ENCODE measurements around the gene NACA2.

Gene NACA2

DNA sequence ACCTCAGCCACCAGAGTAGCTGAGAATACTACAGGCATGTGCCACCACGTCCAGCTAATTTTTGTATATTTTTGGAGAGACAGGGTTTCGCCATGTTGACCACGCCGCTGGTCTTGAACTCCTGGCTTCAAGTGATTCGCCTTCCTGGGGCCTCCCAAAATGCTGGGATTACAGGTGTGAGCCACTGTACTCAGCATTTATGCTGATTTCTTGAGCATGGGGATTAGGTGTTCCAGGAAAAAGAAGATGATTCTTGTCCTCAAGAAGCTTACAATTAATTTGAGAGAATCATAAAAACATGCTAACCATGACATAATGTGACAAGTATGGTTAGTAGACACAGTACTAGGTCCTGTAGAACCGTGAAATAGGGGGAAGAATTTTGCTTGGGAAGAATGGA, 30.9 kb downstream of the NACA2 start:
- H3K23ac ChIP-seq (ENCODE audit: low read length in 2 of 2), result no peak overlapping the region
- H3K36me3 ChIP-seq (ENCODE audit: control insufficient read depth in 1 of 2, insufficient read depth in 2 of 2, low read depth in 1 of 2, low read length in 2 of 2), result no peaks in the 10 kb centered on the region
- H3K27ac ChIP-seq (ENCODE audit: low read length, poor library complexity, severe bottlenecking), result no peak overlapping the region
- no peaks in the 10 kb centered on the region for H3K9me3 ChIP-seq (ENCODE audit: control insufficient read depth, low read length)
- no peak overlapping the region for H3K4ac ChIP-seq (ENCODE audit: low read depth in 1 of 2, low read length in 2 of 2)
- H3K4me3 ChIP-seq (ENCODE audit: insufficient read depth in 1 of 2, low read depth in 1 of 2, low read length in 2 of 2), result no peak overlapping the region
- H2AFZ ChIP-seq (ENCODE audit: low read depth, low read length), result no peak overlapping the region
- no peak for DNase-seq
- peaks cover 3 to 19% of the 10 kb centered on the region in 2 experiments for H3K27me3 ChIP-seq (ENCODE audit: control insufficient read depth in 1 of 2, insufficient read depth in 1 of 2, low read length in 2 of 2)
- H2AK5ac ChIP-seq (ENCODE audit: low read length, severe bottlenecking), result no peak overlapping the region
- no peak overlapping the region for H3K4me2 ChIP-seq (ENCODE audit: low read length, poor library complexity, severe bottlenecking)
- H3K4me1 ChIP-seq (ENCODE audit: control insufficient read depth, insufficient read depth, low read depth, low read length), result no peaks in the 10 kb centered on the region
- H4K8ac ChIP-seq (ENCODE audit: low read length), result no peak overlapping the region
- no peak overlapping the region for H2BK12ac ChIP-seq (ENCODE audit: low read length in 2 of 2)
- no peak overlapping the region for H2BK120ac ChIP-seq (ENCODE audit: low read depth, low read length)
- no peak overlapping the region for H2BK5ac ChIP-seq (ENCODE audit: low read depth, low read length, poor library complexity, severe bottlenecking)
- H3K14ac ChIP-seq (ENCODE audit: low read length in 2 of 2), result no peak overlapping the region
- H3K9ac ChIP-seq (ENCODE audit: low read length), result no peak overlapping the region
- no peak overlapping the region for H3K18ac ChIP-seq (ENCODE audit: low read depth in 1 of 2, low read length in 2 of 2)
- 84% methylated on average over 6 of the region's 6 CpGs for WGBS
- no peak overlapping the region for H2BK15ac ChIP-seq (ENCODE audit: low read depth, poor library complexity, severe bottlenecking)
- no peaks in the 10 kb centered on the region for H3K79me1 ChIP-seq (replicated peaks; ENCODE audit: low read length, poor library complexity, severe bottlenecking)
- no peak overlapping the region for H4K91ac ChIP-seq (ENCODE audit: low read length)

DNA sequence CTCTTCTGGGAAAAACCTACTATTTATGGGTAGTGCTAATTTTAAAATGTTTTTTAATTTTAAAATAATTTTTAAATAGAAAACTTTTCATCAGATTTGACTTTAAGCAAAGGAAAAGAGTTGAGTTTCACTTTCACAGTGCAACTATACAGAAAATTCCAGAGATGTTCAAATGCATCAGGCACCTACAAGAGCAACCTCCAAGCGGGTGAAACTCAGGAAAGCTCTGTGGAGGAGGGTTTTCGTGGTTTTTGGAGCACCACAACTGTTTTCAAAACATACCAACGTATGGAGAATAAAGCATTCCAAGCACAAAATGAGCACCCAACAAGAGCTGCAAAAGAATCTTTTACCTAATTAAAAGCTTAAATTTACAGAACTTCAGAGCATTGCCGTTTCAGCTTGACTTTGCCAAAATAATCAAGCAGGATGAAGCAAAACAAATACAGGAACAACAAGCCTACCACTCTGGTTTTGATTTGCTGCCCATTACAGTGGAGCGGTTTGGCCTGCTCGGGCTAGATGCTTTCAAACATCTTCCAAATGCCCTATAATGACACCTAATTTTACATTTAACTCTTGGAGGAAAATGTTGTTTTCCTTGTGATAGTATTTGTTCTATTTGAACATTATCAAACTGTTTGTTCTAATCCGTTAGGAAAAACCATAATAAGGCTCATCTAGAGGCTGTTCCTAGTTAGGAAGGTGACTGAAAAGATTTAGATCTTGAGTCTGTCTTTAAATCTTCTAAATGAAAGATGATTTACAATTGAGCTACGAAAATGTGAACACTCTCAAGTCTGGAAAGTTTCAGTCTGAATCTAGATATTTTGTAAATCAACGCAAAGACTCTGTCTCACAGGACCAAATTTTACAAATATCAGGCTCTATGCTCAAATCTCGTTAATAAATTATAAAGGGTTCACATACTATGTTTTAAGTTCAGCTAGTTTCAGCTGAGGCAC, 34.5 kb downstream of the NACA2 start:
- no peak overlapping the region for H3K4me2 ChIP-seq (ENCODE audit: low read length, poor library complexity, severe bottlenecking)
- no peak overlapping the region for H3K4ac ChIP-seq (ENCODE audit: low read depth in 1 of 2, low read length in 2 of 2)
- no peak overlapping the region for H2AFZ ChIP-seq (ENCODE audit: low read depth, low read length)
- no peak overlapping the region for H2BK15ac ChIP-seq (ENCODE audit: low read depth, poor library complexity, severe bottlenecking)
- H2BK12ac ChIP-seq (ENCODE audit: low read length in 2 of 2), result no peak overlapping the region
- H3K27ac ChIP-seq (ENCODE audit: low read length, poor library complexity, severe bottlenecking), result no peak overlapping the region
- no peak overlapping the region for H2BK120ac ChIP-seq (ENCODE audit: low read depth, low read length)
- H3K27me3 ChIP-seq (ENCODE audit: control insufficient read depth in 1 of 2, insufficient read depth in 1 of 2, low read length in 2 of 2), result peaks cover 0 to 6% of the 10 kb centered on the region in 2 experiments
- no peak overlapping the region for H3K23ac ChIP-seq (ENCODE audit: low read length in 2 of 2)
- no peak overlapping the region for H2BK5ac ChIP-seq (ENCODE audit: low read depth, low read length, poor library complexity, severe bottlenecking)
- H2AK5ac ChIP-seq (ENCODE audit: low read length, severe bottlenecking), result no peak overlapping the region
- H3K18ac ChIP-seq (ENCODE audit: low read depth in 1 of 2, low read length in 2 of 2), result no peak overlapping the region
- H3K79me1 ChIP-seq (replicated peaks; ENCODE audit: low read length, poor library complexity, severe bottlenecking), result no peaks in the 10 kb centered on the region
- WGBS, result 82% methylated on average over 9 of the region's 10 CpGs
- no peak overlapping the region for H3K14ac ChIP-seq (ENCODE audit: low read length in 2 of 2)
- H3K9me3 ChIP-seq (ENCODE audit: control insufficient read depth, low read length), result no peaks in the 10 kb centered on the region
- H3K4me3 ChIP-seq (ENCODE audit: insufficient read depth in 1 of 2, low read depth in 1 of 2, low read length in 2 of 2), result no peak overlapping the region
- no peak overlapping the region for H3K9ac ChIP-seq (ENCODE audit: low read length)
- DNase-seq, result no peak
- H4K8ac ChIP-seq (ENCODE audit: low read length), result no peak overlapping the region
- H3K4me1 ChIP-seq (ENCODE audit: control insufficient read depth, insufficient read depth, low read depth, low read length), result no peaks in the 10 kb centered on the region
- no peaks in the 10 kb centered on the region for H3K36me3 ChIP-seq (ENCODE audit: control insufficient read depth in 1 of 2, insufficient read depth in 2 of 2, low read depth in 1 of 2, low read length in 2 of 2)
- no peak overlapping the region for H4K91ac ChIP-seq (ENCODE audit: low read length)

DNA sequence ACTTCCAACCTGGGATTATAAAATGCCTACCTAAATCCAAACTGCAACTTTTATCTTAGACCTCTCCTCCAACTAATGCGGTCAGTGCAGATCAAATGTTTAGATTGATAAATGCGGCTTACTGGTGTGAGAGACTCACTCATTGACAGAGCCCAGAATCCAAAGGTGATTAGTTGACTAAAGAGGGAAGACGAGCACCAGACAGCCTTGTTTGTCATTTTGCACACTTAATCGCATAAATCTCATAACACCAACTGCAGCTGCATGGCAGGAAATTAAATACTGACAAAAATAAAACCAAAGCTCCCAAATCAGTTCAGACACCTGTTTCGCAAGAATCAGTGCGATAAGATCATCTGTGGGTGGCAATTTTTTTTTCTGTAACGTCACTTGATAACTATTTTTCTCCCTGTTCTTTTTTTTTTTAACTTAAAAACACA, 35.9 kb downstream of the NACA2 start:
- Histone ChIP-seq H3K9ac (ENCODE audit: low read length) (no peak overlapping the region), H3K4me2 (ENCODE audit: low read length, poor library complexity, severe bottlenecking) (no peak overlapping the region), H2BK12ac (ENCODE audit: low read length in 2 of 2) (no peak overlapping the region), H3K4ac (ENCODE audit: low read depth in 1 of 2, low read length in 2 of 2) (no peak overlapping the region), H3K79me1 (replicated peaks; ENCODE audit: low read length, poor library complexity, severe bottlenecking) (no peaks in the 10 kb centered on the region), H3K18ac (ENCODE audit: low read depth in 1 of 2, low read length in 2 of 2) (no peak overlapping the region), H3K27me3 (ENCODE audit: control insufficient read depth in 1 of 2, insufficient read depth in 1 of 2, low read length in 2 of 2) (peaks cover 0 to under 1% of the 10 kb centered on the region in 2 experiments), H2AK5ac (ENCODE audit: low read length, severe bottlenecking) (no peak overlapping the region), H2BK5ac (ENCODE audit: low read depth, low read length, poor library complexity, severe bottlenecking) (no peak overlapping the region), H2BK15ac (ENCODE audit: low read depth, poor library complexity, severe bottlenecking) (no peak overlapping the region), H4K91ac (ENCODE audit: low read length) (no peak overlapping the region), H3K9me3 (ENCODE audit: control insufficient read depth, low read length) (no peaks in the 10 kb centered on the region), H2BK120ac (ENCODE audit: low read depth, low read length) (no peak overlapping the region), H3K36me3 (ENCODE audit: control insufficient read depth in 1 of 2, insufficient read depth in 2 of 2, low read depth in 1 of 2, low read length in 2 of 2) (no peaks in the 10 kb centered on the region), H2AFZ (ENCODE audit: low read depth, low read length) (no peak overlapping the region), H3K4me3 (ENCODE audit: insufficient read depth in 1 of 2, low read depth in 1 of 2, low read length in 2 of 2) (no peak overlapping the region), H3K14ac (ENCODE audit: low read length in 2 of 2) (no peak overlapping the region), H3K27ac (ENCODE audit: low read length, poor library complexity, severe bottlenecking) (no peak overlapping the region), H4K8ac (ENCODE audit: low read length) (no peak overlapping the region), H3K23ac (ENCODE audit: low read length in 2 of 2) (no peak overlapping the region), H3K4me1 (ENCODE audit: control insufficient read depth, insufficient read depth, low read depth, low read length) (no peaks in the 10 kb centered on the region)
- 89% methylated on average over 6 of the region's 7 CpGs for WGBS
- DNase-seq, result no peak

DNA sequence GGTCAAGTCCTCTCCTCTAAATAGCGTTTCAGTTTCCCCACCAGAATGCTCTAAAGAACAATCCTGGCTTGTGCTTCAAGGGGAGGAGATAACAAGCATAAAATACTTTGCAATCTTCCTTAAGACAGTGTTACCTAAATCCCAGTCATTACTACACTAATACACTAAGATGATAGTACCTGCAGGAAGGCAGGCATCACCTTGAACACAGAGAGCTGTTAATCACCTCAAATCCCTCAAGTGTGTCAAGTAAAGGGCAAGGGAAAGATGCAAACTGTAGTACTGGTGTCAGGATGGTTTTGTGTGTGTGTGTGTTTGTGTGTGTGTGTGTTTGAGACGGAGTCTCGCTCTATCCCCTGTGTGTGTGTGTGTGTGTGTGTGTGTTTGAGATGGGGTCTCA, 36.8 kb downstream of the NACA2 start:
- H3K4me3 ChIP-seq (ENCODE audit: insufficient read depth in 1 of 2, low read depth in 1 of 2, low read length in 2 of 2), result no peak overlapping the region
- no peaks in the 10 kb centered on the region for H3K4me1 ChIP-seq (ENCODE audit: control insufficient read depth, insufficient read depth, low read depth, low read length)
- H2BK15ac ChIP-seq (ENCODE audit: low read depth, poor library complexity, severe bottlenecking), result no peak overlapping the region
- H4K91ac ChIP-seq (ENCODE audit: low read length), result no peak overlapping the region
- H2BK12ac ChIP-seq (ENCODE audit: low read length in 2 of 2), result no peak overlapping the region
- no peak overlapping the region for H3K4ac ChIP-seq (ENCODE audit: low read depth in 1 of 2, low read length in 2 of 2)
- no peak overlapping the region for H2BK5ac ChIP-seq (ENCODE audit: low read depth, low read length, poor library complexity, severe bottlenecking)
- no peak overlapping the region for H3K18ac ChIP-seq (ENCODE audit: low read depth in 1 of 2, low read length in 2 of 2)
- H3K14ac ChIP-seq (ENCODE audit: low read length in 2 of 2), result no peak overlapping the region
- no peaks in the 10 kb centered on the region for H3K9me3 ChIP-seq (ENCODE audit: control insufficient read depth, low read length)
- 92% methylated on average over 3 of the region's 3 CpGs for WGBS
- H3K79me1 ChIP-seq (replicated peaks; ENCODE audit: low read length, poor library complexity, severe bottlenecking), result no peaks in the 10 kb centered on the region
- H3K9ac ChIP-seq (ENCODE audit: low read length), result no peak overlapping the region
- no peak overlapping the region for H2AK5ac ChIP-seq (ENCODE audit: low read length, severe bottlenecking)
- H3K27ac ChIP-seq (ENCODE audit: low read length, poor library complexity, severe bottlenecking), result no peak overlapping the region
- H3K4me2 ChIP-seq (ENCODE audit: low read length, poor library complexity, severe bottlenecking), result no peak overlapping the region
- H4K8ac ChIP-seq (ENCODE audit: low read length), result no peak overlapping the region
- no peak for DNase-seq
- H2BK120ac ChIP-seq (ENCODE audit: low read depth, low read length), result no peak overlapping the region
- H3K36me3 ChIP-seq (ENCODE audit: control insufficient read depth in 1 of 2, insufficient read depth in 2 of 2, low read depth in 1 of 2, low read length in 2 of 2), result no peaks in the 10 kb centered on the region
- no peak overlapping the region for H3K23ac ChIP-seq (ENCODE audit: low read length in 2 of 2)
- peaks cover 0 to 5% of the 10 kb centered on the region in 2 experiments for H3K27me3 ChIP-seq (ENCODE audit: control insufficient read depth in 1 of 2, insufficient read depth in 1 of 2, low read length in 2 of 2)
- H2AFZ ChIP-seq (ENCODE audit: low read depth, low read length), result no peak overlapping the region

Data from mesenchymal stem cell (in vitro differentiated cells and primary cell).